Jurkat, Clone E6-1 (cell line): ENCODE data around the gene LYRM4. TPM values are rescaled to one million over a fixed set of nuclear protein-coding genes. Genes with fewer than 3 reads are reported as not detected.

Experiments used
- DNase-seq: peaks from one replicate; pipeline ENCODE4 v3.0.0-alpha.2; 2011; ENCODE audit warnings: low read depth, low spot score
- H3K4me3 ChIP-seq: 2 replicates; pipeline ENCODE4 v1.5.1; 2011; ENCODE audit warnings: mild to moderate bottlenecking, low read length, control low read depth, moderate library complexity
- polyA plus RNA-seq: library from polyadenylated mRNA; unstranded; fragments of >200 nt; gene quantifications from one replicate; pipeline ENCODE4 v1.2.1, GENCODE V29; 2012; ENCODE audit warnings: missing spikeins; ENCODE audit not compliant: insufficient read length, insufficient read depth

The LYRM4 gene
- 44.5 TPM for polyA plus RNA-seq

DNA sequence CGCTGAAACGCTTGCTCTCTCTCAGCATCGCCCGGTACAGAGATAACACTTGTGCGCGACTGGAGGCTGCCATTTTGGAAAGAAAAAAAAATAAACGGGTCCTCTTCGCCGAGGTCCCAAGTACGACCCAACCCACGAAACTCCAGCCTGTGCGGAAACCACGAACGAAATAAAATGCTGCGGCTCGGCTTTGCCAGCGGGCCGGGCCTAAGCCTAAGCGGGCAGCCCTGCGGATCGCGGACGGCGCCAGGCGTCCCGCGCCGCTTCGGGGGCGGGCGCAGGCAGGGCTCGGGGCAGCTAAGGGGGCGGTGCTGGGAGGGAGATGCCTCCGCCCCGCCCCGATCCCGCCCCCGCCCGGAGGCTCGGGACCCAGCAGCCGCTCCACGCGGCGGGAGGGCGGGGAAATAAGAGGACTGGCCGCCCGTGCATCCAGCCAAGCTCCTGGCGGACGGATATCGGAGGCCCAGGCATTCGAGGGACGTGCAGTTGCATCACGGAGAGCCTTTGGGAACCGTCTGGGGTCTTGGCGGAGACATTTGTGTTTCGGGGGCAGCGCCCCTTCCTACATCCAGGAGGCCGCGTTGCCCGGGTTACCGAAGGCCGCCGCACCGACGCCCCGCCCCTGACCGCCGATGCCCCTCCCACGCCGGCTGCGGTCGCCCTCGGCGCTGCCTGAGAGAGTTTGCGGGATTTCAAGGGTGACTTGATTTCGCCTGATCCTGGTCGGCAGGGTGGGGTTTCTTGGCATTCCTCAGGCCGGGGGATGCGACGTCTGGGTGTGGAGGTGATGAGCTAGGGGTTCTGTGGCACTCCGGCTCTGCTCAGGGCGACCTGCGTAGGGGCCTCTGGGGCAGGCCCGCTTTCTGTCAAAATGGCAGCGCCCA is at the start of gene LYRM4, which contains the start of gene FARS2:
Gene LYRM4, minus strand, starts transcription at position 290 of the 884 bp plus-strand sequence. Its CDS starts 217 bp downstream, at position 73.
Gene FARS2, plus strand, starts transcription at position 853 of the 884 bp plus-strand sequence.
- peak; percentile 73 for DNase-seq
- peak within 1 kb of the TSS; percentile 90 for H3K4me3 ChIP-seq

- no peak overlapping the region for H3K4me3 ChIP-seq
- no peak for DNase-seq
Observed at GRCh38 chr6:5308066-5308465, 47.3 kb upstream of the LYRM4 start.

- no peak for DNase-seq
- H3K4me3 ChIP-seq = no peak overlapping the region
Observed at GRCh38 chr6:5307058-5307457, 46.3 kb upstream of the LYRM4 start.

GRCh38 chr6:5305968-5306626 is 45.3 kb upstream of the LYRM4 start:
- H3K4me3 ChIP-seq = no peak overlapping the region
- DNase-seq = no peak

DNA sequence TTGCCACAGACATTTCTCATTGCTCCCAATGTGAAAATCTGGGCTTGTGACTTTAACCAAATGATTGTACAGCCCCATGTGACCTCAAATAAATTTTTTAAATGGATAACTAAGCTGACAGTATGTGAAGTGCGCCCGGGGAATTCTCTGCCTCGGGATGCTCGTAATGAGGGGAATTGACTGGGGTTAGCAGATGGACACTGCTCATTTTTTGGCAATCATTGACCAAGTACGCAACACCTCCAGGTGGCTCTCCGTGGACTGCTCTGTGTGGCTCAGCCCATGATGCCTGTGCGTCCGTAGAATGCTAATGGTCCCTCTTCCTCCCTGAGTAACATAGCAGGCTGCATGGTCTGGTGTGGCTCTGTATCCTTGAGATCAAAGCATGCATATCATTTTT is 42.9 kb upstream of the LYRM4 start:
- DNase-seq = no peak
- H3K4me3 ChIP-seq = no peak overlapping the region

DNA sequence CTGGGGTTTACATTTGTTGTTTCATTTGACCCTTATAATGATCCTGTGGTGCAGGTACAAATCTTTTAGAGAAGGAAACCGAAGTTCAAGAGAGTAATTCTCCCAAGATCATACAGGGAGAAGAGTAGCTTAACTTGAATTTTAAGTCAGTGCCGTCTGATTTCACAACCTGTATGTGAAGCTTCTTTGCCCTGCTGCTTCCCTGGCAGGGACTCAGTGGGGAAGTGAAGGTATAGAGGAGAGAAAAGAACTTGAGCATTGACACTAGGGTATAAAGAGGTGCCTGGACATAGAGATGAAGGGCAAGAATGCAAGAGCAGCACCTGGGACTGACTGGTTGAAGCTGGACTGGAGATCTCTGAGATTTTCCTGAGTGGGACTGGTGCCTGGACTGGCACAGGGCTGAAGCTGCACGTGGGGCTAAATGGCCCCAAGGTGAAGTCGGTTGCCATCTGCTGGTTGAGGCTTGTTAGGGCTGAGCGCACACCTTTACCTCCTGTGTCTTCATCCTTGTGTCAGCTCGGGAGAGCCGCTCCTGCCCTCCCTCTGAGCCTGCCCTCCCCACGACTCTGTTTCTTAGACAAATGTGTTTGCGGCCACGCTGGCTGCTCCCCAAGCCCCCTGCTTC is 42.4 kb upstream of the LYRM4 start:
- H3K4me3 ChIP-seq = no peak overlapping the region
- peak; percentile 21 for DNase-seq

DNA sequence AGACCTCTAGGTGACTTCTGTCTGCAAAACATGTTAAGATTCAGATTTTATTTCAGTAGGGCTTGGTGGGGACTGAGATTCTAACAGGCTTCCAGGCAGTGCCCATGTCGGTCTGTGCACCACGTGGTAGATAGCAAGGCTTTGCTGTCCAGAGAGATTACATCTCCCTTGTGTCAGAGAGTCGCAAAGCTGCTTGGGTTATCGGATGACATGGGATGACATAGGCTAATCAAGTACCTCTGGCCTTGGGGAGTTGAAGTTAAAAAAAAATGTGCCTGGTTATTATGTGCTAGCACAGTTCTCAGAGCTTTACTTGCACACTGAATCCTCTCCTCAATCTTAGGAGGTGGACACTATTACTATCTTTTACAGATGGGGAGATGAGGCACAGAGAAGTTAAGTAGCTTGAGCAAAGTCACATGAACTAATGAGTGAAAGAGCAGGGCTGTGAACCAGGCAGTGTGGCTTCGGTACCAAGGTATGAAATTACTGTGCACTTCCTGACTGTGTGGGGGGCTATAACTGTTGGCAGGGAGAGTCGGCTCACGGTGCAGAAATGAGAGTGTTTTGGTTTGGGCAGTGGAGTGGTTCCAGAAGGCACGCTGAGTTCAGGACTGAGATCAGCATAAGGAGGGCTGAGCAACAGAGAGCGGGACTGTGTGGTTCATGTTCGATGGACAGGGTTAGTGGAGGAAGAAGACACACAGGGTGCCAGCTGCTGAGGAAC is 41.6 kb upstream of the LYRM4 start:
- no peak for DNase-seq
- no peak overlapping the region for H3K4me3 ChIP-seq

- H3K4me3 ChIP-seq = no peak overlapping the region
- DNase-seq = no peak
Observed at GRCh38 chr6:5300206-5300764, 39.5 kb upstream of the LYRM4 start.

GRCh38 chr6:5295623-5296022 is 34.9 kb upstream of the LYRM4 start:
- DNase-seq = no peak
- H3K4me3 ChIP-seq = no peak overlapping the region

DNA sequence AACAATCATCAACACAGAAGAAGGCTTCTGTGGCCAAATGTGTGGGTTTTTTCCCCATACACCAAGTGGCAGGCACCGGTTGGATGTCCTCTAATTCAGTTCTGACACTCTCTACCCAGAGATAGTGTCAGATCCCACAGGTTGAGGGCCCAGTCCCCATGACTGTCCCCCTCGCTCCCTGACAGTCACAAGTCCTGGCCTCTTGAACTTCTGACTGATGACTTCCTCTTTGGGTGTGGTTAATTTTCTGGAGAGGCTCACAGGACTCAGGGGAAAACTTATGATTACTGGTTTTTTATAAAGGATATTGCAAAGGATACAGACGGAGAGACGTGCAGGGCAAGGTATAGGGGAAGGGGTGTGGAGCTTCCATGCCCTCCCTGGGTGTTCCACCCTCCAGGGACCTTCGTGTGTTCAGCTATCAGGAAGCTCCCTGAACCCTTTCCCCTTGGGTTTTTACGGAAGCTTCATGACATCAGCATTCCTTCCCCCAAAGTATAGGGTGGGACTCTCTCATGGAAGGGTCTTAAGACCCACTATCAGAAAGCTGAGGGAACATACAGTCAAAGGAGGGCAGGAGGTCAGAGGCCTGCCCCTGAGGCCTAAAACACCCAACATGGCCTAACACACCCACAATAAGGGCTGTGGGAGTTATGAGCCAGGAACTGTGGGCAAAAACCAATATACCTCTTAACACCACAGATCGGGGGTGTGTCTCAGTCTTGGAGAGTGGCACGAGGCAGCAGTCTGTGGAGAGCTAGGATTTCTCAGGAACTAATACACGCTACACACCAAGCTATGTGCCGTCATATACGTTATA is 33.9 kb upstream of the LYRM4 start:
- H3K4me3 ChIP-seq = no peak overlapping the region
- DNase-seq = no peak

DNA sequence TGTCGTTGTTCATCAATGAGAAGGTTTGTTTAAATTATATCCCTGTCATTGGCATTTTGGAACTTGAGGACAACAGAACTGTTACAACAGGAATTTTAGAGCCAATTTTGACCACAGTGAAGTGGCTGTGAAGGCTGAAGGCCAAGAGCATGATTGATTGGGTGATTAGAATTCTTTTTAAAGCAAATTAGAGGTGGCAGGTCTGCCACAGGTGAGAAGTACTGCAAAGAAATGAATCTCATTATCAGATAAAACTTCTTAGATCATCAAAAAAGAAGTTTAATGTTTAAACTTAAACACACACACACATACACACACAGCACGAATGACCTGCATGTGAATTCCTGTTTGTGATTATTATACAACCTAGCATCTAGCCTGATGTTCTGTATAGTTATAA is 32.9 kb upstream of the LYRM4 start:
- no peak for DNase-seq
- no peak overlapping the region for H3K4me3 ChIP-seq

- no peak overlapping the region for H3K4me3 ChIP-seq
- no peak for DNase-seq
Observed at GRCh38 chr6:5292154-5292553, 31.4 kb upstream of the LYRM4 start.

- H3K4me3 ChIP-seq = no peak overlapping the region
- DNase-seq = no peak
Observed at GRCh38 chr6:5290500-5290899, 29.8 kb upstream of the LYRM4 start.

DNA sequence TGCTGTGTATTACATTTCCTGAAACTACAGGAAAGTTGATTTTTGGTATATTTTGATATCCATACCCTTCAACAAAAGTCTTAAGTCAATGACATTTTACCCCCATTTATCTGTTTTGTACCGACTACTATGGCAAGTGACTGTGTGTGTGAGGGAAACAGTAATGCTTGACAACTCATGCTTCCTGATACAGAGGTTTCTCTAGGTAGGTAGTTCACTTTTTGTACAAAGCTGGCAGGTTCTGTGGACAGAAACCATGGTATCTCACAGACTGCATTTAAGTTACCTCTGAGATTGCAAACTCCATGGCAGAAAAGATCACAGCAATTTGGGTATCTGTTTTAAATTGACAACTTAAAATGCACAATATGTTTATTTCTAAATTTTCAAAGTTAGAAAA is 29.3 kb upstream of the LYRM4 start:
- no peak for DNase-seq
- no peak overlapping the region for H3K4me3 ChIP-seq

DNA sequence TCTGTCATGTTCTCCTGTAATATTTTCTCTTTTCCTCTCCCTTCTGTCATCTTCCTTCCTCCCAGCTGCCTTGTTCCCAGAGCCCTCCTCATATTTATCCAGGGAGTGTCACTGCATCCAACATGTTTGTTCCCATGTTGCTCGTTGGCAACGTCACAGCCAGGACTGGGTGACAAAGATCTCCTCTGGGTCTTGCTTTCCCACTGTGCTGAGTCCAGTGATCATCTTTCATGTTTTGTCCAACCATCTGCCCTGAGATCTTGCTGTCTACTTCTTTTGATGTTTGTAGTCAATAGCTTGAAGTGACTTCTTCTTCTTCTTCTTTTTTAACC is 27.2 kb upstream of the LYRM4 start:
- no peak overlapping the region for H3K4me3 ChIP-seq
- DNase-seq = no peak

DNA sequence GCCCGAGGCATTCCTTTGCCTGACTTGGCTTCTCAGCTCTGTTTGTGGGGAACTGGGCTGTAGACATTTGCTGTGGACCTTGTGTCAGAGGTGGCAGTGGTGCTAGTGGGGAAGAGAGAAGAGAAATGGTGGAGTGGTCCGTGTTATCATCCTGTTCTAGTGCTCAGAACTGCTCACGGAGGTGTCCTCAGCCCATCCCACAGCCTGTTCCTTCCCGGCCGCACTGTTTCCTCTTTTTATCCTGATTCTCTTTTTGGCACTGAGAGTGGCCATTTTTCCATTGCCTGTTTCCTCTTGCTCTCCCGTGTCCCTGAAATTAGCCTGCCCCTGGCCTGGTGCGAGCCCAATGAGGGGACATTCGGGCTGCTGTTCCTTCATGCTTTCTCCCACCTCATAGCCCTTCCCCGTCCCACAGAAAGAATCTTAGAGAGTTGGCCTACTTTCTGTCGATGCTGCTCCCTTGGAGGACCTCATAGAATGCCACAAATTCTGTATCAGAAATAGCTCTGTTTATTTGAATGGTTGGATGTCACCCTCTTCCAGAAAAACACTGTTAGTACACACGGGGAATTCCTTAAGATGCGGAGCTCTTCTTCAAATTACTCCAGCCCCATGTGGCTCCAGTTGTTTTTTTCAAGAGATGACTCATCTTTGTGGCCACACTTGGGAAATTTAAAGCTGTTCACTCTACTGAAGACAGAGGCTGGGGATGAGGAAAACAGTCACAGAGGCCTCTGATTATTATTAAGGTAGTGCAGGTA is 26.6 kb upstream of the LYRM4 start:
- H3K4me3 ChIP-seq = no peak overlapping the region

DNA sequence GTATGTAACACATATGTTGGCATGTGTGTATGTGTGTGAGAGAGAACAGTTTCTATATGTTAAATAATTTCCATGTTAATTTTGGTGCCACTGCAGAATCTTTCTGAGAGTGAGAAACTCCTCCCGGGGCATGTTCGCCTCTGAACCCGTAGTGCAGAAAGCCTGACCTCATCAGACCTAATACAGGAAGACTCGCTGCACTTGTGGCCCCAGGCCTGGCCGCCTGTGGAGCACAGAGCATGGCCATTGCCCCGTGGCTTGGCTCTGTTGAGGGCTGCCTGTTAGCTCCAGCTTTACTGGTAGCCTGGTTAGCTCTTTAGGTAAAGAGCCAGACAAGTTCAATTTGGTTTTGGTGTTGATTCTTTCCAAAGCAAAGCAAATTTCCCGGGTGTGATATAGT is 26.0 kb upstream of the LYRM4 start:
- no peak overlapping the region for H3K4me3 ChIP-seq
- DNase-seq = no peak

More for the DNA sequence above, 26.6 kb upstream of the LYRM4 start:
- no peak for DNase-seq

DNA sequence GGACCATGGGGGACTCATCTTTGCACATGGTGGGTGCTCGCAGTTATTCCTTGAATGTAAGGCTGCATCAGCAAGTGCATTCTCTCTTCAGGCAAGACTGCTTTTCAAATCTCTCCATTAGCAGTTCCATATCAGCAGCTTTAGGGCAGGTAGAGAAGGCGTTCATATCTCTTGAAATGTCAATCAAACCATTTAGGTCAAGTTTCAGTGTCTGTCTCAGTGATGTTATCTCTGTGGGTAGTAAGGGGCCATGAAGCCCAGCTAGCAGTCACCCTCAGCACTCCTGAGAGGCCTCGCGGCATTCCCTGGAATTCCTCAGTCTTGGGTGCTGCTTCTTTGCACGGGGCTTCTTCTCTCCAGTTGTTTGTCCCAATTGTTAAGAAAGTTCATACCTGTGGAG is 24.8 kb upstream of the LYRM4 start:
- DNase-seq = no peak
- no peak overlapping the region for H3K4me3 ChIP-seq
